Mesendoderm (in vitro differentiated cells): ENCODE measurements around the gene NEURL1B.

Experiments
- DNase-seq: peaks from one replicate; pipeline ENCODE4 v3.0.0; 2013
- H2AK5ac ChIP-seq: 2 replicates; pipeline ENCODE4 v1.6.1; 2013; ENCODE audit warnings: low read length, inconsistent platforms
- H2BK120ac ChIP-seq: 2 replicates; pipeline ENCODE4 v1.6.1; 2013; ENCODE audit warnings: low read depth, mild to moderate bottlenecking, low read length, moderate library complexity, mixed read lengths
- H2BK15ac ChIP-seq: replicated peaks from 2 replicates; pipeline ENCODE4 v1.6.1; 2013; ENCODE audit warnings: low read depth, mild to moderate bottlenecking, moderate library complexity
- H2BK5ac ChIP-seq: 2 replicates; pipeline ENCODE4 v1.6.1; 2013; ENCODE audit warnings: low read length, inconsistent platforms
- H3K18ac ChIP-seq: 2 replicates; pipeline ENCODE4 v1.6.1; 2013; ENCODE audit warnings: mild to moderate bottlenecking, low read length, mixed read lengths
- H3K23ac ChIP-seq: one replicate; pipeline ENCODE4 v1.6.1; 2013; ENCODE audit warnings: low read length
- H3K27ac ChIP-seq: 2 replicates; pipeline ENCODE4 v1.5.1; 2013; ENCODE audit warnings: low read depth, mild to moderate bottlenecking, inconsistent platforms, low read length, moderate library complexity
- H3K27me3 ChIP-seq: 2 replicates; pipeline ENCODE4 v1.6.1; 2013; ENCODE audit warnings: low read length, control low read depth, mild to moderate bottlenecking, inconsistent platforms; ENCODE audit not compliant: insufficient read depth, poor library complexity
- H3K36me3 ChIP-seq: 2 replicates; pipeline ENCODE4 v1.6.1; 2013; ENCODE audit warnings: low read length, inconsistent platforms; ENCODE audit not compliant: control insufficient read depth, insufficient read depth
- H3K4ac ChIP-seq: one replicate; pipeline ENCODE4 v1.6.1; 2013; ENCODE audit warnings: low read depth, mild to moderate bottlenecking, low read length, moderate library complexity
- H3K4me1 ChIP-seq: 2 replicates; pipeline ENCODE4 v1.6.1; 2013; ENCODE audit warnings: low read depth, low read length, inconsistent platforms; ENCODE audit not compliant: control insufficient read depth
- H3K4me2 ChIP-seq: 2 replicates; pipeline ENCODE4 v1.6.1; 2013; ENCODE audit warnings: low read length
- H3K4me3 ChIP-seq: 2 replicates; pipeline ENCODE4 v1.5.1; 2013; ENCODE audit warnings: mild to moderate bottlenecking, low read length
- H3K56ac ChIP-seq: one replicate; pipeline ENCODE4 v1.6.1; 2013; ENCODE audit warnings: low read length
- H3K79me1 ChIP-seq: 2 replicates; pipeline ENCODE4 v1.6.1; 2013; ENCODE audit warnings: low read length, inconsistent platforms
- H3K79me2 ChIP-seq: 2 replicates; pipeline ENCODE4 v1.6.1; 2013; ENCODE audit warnings: mild to moderate bottlenecking, low read length; ENCODE audit not compliant: control insufficient read depth, insufficient read depth
- H3K9ac ChIP-seq: 2 replicates; pipeline ENCODE4 v1.6.1; 2013; ENCODE audit warnings: low read length, inconsistent platforms
- H4K5ac ChIP-seq: one replicate; pipeline ENCODE4 v1.6.1; 2013; ENCODE audit warnings: low read length
- H4K8ac ChIP-seq: one replicate; pipeline ENCODE4 v1.6.1; 2013; ENCODE audit warnings: low read depth, mild to moderate bottlenecking, control low read depth, low read length, moderate library complexity
- WGBS: extraction: QIAGEN DNeasy Blood & Tissue Kit; methylation state at CpG from one replicate; pipeline ENCODE4 v1.1.7; 2013; ENCODE audit warnings: low lambda C conversion rate, missing lambda C conversion rate; ENCODE audit not compliant: insufficient coverage; ENCODE audit errors: extremely low coverage; 5-methylcytosine and 5-hydroxymethylcytosine counted together

The NEURL1B gene

DNA sequence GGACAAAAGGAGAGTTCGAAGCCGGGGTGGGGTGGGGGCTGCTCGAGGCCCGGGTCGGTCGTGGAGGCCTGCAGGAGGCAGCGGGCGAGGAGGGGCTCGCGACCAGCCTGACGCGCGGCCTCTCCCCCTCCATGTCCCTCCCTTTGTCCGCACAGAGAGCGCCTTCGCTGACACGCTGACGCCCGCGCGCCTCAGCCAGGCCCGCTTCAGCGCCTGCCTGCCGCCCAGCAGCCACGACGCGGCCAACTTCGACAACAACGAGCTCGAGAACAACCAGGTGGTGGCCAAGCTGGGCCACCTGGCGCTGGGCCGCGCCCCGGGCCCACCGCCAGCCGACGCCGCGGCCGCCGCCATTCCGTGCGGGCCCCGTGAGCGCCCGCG is 42.2 kb downstream of the NEURL1B start:
- Histone ChIP-seq H3K23ac (peak overlapping the region; percentile 52), H3K4me2 (peak overlapping the region; percentile 52), H3K18ac (no peak overlapping the region), H3K4me3 (no peak overlapping the region), H2AK5ac (no peak overlapping the region), H2BK120ac (no peak overlapping the region), H3K27me3 (peaks cover 3% of the 10 kb centered on the region), H3K79me2 (no peaks in the 10 kb centered on the region), H3K27ac (no peak overlapping the region), H2BK5ac (no peak overlapping the region), H3K4ac (no peak overlapping the region), H4K5ac (no peak overlapping the region), H3K9ac (peak overlapping the region; percentile 54), H3K4me1 (no peaks in the 10 kb centered on the region), H3K79me1 (no peaks in the 10 kb centered on the region), H3K36me3 (no peaks in the 10 kb centered on the region), H2BK15ac (no peak overlapping the region), H4K8ac (no peak overlapping the region), H3K56ac (peak overlapping the region; percentile 71)
- no CpG with 5 or more reads among the region's 47 CpGs for WGBS
- DNase-seq: peak; percentile 52

DNA sequence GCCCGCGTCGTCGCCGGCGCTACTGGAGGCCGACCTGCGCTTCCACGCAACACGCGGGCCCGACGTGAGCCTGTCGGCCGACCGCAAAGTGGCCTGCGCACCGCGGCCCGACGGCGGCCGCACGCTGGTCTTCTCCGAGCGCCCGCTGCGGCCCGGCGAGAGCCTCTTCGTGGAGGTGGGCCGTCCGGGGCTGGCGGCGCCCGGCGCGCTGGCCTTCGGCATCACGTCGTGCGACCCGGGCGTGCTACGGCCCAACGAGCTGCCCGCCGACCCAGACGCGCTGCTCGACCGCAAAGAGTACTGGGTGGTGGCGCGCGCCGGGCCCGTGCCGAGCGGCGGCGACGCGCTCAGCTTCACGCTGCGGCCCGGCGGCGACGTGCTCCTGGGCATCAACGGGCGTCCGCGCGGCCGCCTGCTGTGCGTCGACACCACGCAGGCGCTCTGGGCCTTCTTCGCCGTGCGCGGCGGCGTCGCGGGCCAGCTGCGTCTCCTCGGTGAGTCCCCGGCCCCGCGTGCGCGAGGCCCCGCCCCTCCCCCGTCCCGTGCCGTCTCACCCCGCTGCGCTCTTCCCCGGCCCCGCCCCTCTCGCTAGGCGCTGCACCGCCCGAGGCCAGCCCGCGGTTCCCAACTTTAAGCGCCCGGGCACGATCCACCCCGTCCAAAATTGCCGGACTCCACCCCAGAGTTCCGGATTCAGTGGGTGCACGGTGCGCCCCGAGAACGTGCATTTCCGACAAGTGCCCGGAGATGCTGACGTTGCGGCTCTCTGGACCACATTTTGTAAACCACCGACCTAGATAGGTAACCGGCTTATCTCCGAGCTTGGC is 42.8 kb downstream of the NEURL1B start:
- Histone ChIP-seq H3K27me3 (peaks cover 3% of the 10 kb centered on the region), H3K23ac (peak overlapping the region; percentile 52), H3K4ac (no peak overlapping the region), H3K4me3 (peak overlapping the region; percentile 7), H3K4me1 (no peaks in the 10 kb centered on the region), H4K5ac (no peak overlapping the region), H2BK120ac (no peak overlapping the region), H3K36me3 (no peaks in the 10 kb centered on the region), H3K18ac (no peak overlapping the region), H3K79me1 (no peaks in the 10 kb centered on the region), H4K8ac (no peak overlapping the region), H3K4me2 (peak overlapping the region; percentile 52), H3K9ac (peak overlapping the region; percentile 54), H3K27ac (no peak overlapping the region), H2BK5ac (no peak overlapping the region), H3K56ac (peak overlapping the region; percentile 71), H2BK15ac (no peak overlapping the region), H2AK5ac (no peak overlapping the region), H3K79me2 (no peaks in the 10 kb centered on the region)
- WGBS: no CpG with 5 or more reads among the region's 125 CpGs
- DNase-seq: peak; percentile 51

DNA sequence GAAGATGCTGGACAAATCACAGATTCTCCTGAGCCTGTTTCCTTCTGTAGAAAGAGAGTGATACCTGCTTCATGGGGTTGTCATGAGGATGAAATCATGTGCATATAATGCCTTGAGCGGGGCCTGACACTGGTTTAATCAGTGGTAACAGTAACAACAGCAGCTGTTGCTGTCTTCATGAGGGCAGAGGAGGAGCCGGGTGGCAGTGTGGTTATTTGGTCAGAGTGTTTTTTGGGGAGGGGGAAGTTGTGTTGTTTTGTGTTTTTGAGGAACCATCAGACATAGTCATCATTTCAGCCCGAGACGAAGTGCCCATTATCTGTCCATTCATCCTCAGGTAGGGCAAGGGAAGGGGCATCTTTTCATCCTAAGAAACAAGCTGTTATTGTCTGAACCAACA is 44.0 kb downstream of the NEURL1B start:
- no peak overlapping the region for H3K4me3 ChIP-seq
- H3K4me1 ChIP-seq: no peaks in the 10 kb centered on the region
- no peak overlapping the region for H2BK5ac ChIP-seq
- no peak overlapping the region for H3K23ac ChIP-seq
- no peak overlapping the region for H2BK120ac ChIP-seq
- H4K8ac ChIP-seq: no peak overlapping the region
- WGBS: no CpG with 5 or more reads among the region's 4 CpGs
- no peak overlapping the region for H3K27ac ChIP-seq
- no peak overlapping the region for H3K4me2 ChIP-seq
- no peak overlapping the region for H3K9ac ChIP-seq
- H3K79me2 ChIP-seq: no peaks in the 10 kb centered on the region
- H3K18ac ChIP-seq: no peak overlapping the region
- DNase-seq: no peak
- no peak overlapping the region for H3K56ac ChIP-seq
- no peak overlapping the region for H2BK15ac ChIP-seq
- peaks cover 3% of the 10 kb centered on the region for H3K27me3 ChIP-seq
- H3K36me3 ChIP-seq: no peaks in the 10 kb centered on the region
- no peak overlapping the region for H3K4ac ChIP-seq
- no peak overlapping the region for H4K5ac ChIP-seq
- no peak overlapping the region for H2AK5ac ChIP-seq
- H3K79me1 ChIP-seq: no peaks in the 10 kb centered on the region

DNA sequence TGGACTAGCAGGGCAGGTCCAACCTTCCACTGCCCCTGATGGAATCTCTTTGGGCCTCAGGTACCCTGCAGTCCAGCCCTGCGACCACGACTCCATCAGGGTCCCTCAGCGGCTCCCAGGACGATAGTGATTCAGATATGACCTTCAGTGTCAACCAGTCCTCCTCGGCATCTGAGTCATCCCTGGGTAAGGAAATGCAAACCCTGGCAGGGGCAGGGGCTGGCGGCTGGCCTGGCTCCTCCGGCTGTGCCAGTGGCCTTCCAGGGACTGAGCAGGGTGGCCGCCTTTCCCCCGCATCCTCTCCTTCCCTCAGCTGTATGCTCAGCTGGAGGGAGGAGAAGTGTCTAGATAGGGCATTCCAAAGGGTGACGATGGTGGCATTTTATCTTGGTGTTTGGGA is 45.0 kb downstream of the NEURL1B start:
- no peak overlapping the region for H3K23ac ChIP-seq
- H3K18ac ChIP-seq: no peak overlapping the region
- H2BK5ac ChIP-seq: no peak overlapping the region
- no peak for DNase-seq
- H3K9ac ChIP-seq: no peak overlapping the region
- no peak overlapping the region for H2BK120ac ChIP-seq
- no peak overlapping the region for H3K4me3 ChIP-seq
- no peaks in the 10 kb centered on the region for H3K79me2 ChIP-seq
- H2AK5ac ChIP-seq: no peak overlapping the region
- H3K79me1 ChIP-seq: no peaks in the 10 kb centered on the region
- H3K4me1 ChIP-seq: no peaks in the 10 kb centered on the region
- H3K56ac ChIP-seq: no peak overlapping the region
- H2BK15ac ChIP-seq: no peak overlapping the region
- no peak overlapping the region for H3K4me2 ChIP-seq
- no peak overlapping the region for H4K8ac ChIP-seq
- H3K4ac ChIP-seq: no peak overlapping the region
- no CpG with 5 or more reads among the region's 10 CpGs for WGBS
- H3K27me3 ChIP-seq: peaks cover 3% of the 10 kb centered on the region
- no peak overlapping the region for H4K5ac ChIP-seq
- no peak overlapping the region for H3K27ac ChIP-seq
- H3K36me3 ChIP-seq: no peaks in the 10 kb centered on the region

DNA sequence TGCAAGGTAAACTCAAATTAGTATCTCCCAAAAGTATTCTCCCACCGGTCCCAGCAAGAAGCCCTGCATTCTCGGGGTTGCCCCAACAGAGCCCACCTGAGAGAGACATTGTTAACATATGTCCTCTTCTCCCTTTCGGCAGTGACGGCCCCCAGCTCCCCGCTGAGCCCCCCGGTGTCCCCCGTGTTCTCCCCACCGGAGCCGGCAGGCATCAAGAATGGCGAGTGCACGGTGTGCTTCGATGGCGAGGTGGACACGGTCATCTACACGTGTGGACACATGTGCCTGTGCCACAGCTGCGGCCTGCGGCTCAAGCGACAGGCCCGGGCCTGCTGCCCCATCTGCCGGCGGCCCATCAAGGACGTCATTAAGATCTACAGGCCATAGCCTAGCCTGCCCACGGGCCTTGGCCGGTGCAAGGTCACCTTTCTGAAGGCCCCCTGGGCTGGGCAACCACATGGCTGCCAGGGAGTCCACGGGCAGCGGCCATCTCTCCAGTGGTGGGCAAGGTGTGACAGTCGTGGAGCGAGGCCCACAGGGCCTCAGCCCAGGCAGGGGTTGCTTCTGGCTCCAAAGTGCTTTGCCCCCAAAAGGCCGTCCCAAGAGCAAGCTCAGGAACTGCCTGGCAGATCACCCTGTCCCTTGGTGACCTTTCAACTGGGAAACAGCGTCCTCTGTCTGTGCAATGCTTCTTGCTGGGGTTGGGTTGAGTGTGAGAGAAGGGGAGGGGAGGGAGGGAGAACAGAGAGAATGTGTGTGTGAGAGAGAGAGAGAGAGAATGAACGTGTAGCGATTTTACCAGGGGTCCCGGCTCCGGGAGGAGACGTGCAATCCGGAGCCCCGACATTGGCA is 45.7 kb downstream of the NEURL1B start:
- Histone ChIP-seq H3K18ac (no peak overlapping the region), H3K56ac (no peak overlapping the region), H3K36me3 (no peaks in the 10 kb centered on the region), H4K8ac (no peak overlapping the region), H2AK5ac (no peak overlapping the region), H3K4ac (no peak overlapping the region), H3K4me1 (no peaks in the 10 kb centered on the region), H2BK15ac (no peak overlapping the region), H3K4me3 (no peak overlapping the region), H2BK5ac (no peak overlapping the region), H3K79me1 (no peaks in the 10 kb centered on the region), H3K23ac (no peak overlapping the region), H3K27ac (no peak overlapping the region), H3K9ac (no peak overlapping the region), H3K27me3 (peaks cover 3% of the 10 kb centered on the region), H2BK120ac (no peak overlapping the region), H3K79me2 (no peaks in the 10 kb centered on the region), H3K4me2 (no peak overlapping the region), H4K5ac (no peak overlapping the region)
- no CpG with 5 or more reads among the region's 37 CpGs for WGBS
- DNase-seq: no peak
